HG02870 (cell line): ENCODE data around the gene NUBP1.

Experiments
- ATAC-seq: cut with Tn5 transposase; IDR thresholded peaks from one replicate; pipeline ENCODE4 v1.9.1; 2021; ENCODE audit warnings: mild to moderate bottlenecking, moderate library complexity; ENCODE audit not compliant: unreplicated experiment

NUBP1 gene

GRCh38 chr16:10799736-10800135, 56.1 kb downstream of the NUBP1 start:
- ATAC-seq, result no peak

DNA sequence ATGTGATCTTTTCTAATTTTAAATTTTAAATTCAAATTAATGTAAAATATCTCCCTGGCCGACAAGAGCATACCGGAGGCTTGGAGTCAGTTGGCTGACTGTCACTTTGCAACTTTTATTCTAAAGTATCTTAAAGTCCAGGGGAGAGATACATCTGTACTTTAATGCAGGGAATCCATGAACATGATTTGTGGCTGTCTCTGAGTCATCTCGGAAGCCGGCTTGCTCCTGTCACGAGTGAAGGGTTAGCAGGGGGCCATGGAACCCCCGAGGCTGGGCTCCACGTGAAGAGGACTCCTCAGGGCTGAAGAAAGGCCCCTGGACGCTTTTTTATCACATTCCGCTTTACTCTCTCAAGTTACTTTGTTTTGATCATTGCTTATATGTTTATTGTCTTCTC, 61.7 kb downstream of the NUBP1 start:
- no peak for ATAC-seq

- no peak for ATAC-seq
Observed at GRCh38 chr16:10806698-10807097, 63.1 kb downstream of the NUBP1 start.

DNA sequence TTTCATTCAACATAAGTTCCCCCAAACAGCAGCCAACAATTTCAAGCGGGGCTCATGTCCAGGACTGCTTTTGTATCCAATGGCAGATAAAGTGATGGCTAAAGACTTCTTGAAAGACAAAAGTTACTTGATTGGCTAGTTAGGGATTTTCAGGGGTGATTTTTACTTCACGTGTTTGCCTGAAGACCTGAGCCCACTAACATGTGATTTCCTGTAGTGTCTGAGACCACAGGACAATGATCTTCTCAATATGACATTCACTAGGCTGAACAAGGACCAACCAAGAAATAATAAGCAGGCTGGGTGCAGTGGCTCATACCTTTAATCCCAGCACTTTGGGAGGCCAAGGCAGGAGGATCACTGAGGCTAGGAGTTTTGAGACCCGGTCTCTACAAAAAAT, 64.6 kb downstream of the NUBP1 start:
- ATAC-seq, result no peak

DNA sequence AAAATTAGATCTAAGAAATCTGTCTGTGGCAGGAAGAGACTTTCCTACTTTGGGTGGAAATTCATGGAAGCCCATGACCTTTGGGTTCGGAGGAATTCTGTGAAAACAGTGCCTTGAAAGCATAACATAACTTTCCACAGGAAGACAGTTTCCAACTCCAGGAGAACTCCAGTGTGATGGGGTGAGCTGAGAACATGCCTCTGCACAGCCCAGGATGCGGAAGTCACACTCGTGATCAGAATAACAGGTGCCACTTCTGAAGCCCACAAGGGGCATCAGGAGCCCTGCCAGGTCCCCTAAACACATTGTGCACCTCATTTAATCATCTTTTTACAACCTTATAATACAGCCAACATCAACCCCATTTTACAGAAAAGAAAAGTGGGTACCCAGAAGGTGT, 65.2 kb downstream of the NUBP1 start:
- ATAC-seq, result no peak

GRCh38 chr16:10809706-10810105, 66.1 kb downstream of the NUBP1 start:
- no peak for ATAC-seq

DNA sequence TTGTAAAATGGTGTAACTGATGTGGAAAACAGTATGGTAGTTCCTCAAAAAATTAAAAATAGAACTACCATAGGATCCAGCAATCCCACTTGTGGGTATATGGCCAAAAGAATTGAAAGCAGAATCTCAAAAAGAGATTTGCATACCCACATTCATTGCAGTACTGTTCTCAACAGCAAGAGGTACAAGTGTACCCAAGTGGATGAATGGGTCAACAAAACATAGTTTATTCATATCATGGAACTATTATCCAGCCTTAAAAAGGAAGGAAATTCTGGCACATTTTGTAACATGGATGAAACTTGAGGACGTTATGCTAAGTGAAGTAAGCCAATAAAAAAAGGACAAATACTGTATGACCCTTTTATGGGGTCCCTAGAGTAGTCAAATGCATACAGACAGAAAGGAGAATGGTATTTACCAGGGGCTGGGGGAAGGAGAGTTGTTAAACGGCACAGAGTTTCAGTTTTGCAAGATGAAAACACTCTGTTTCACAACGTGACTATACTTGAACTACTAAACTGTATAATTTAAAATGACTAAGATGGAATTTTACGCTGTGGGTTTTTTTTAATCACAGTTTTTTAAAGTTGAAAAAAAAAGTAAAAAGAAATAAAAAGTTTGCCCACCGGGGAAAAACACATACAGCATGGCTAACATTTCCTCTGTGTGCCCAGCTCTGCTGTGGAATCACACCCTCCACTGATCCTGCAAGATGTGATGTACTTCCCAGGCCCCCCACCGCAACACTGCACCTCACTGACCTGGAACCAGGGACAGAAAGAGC, 68.9 kb downstream of the NUBP1 start:
- ATAC-seq, result peak; percentile 77

DNA sequence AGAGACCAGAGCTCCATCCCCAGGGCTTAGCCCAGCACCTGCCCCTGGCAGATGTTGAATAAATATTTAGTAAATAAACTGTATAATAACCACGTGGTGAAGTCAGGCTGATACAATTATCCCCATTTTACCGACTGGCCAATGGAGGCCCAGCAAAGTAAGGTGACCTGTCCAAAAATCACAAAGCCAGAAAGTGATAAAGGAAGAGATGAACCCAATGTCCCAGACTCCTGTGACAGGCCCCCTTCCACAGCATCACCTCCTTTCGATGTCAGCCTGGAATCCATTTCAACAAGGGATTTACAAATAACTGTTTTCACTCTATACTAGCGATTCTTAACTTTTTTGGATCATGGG, 69.4 kb downstream of the NUBP1 start:
- ATAC-seq, result peak; percentile 14

DNA sequence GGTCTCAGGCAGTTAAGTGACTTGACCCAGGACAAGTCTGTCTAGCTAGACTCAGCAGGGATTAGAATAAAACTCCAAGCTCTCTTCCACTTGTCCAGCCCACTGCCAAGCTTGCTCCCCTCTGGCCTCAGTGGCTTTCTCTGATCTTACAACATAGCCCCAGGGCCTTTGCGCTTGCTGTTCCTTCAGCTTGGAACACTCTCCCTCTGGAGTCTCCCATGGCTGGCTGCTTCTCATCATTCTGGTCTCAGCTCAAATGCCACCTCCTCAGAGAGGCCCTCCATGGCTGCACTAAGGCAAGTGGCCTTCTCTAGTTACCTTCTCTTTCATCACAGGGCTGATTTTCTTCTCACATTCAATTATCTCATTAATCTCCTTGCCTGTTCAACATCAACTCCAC, 73.9 kb downstream of the NUBP1 start:
- no peak for ATAC-seq

GRCh38 chr16:10817963-10818941, 74.6 kb downstream of the NUBP1 start, which contains the start of gene TVP23A:
TVP23A (minus strand) TSS chr16:10818794; CDS start chr16:10818493, 301 bp downstream.
- no peak for ATAC-seq
